Measurements from ENCODE around the gene TNK1. TPM values are rescaled to one million over a fixed set of nuclear protein-coding genes. Genes with fewer than 3 reads are reported as not detected.

TNK1 gene
- total and polyA plus RNA-seq, 2 donors (not counting 3 experiments of a cell fraction or from before 2014, with no cell fraction given) = 0.22 to 0.58 TPM

GRCh38 chr17:7352910-7353635 is 27.8 kb upstream of the TNK1 start:
- Histone ChIP-seq H3K9me3 (replicated peaks; ENCODE audit: control insufficient read depth, insufficient read depth, low read length) (no peaks in the 10 kb centered on the region), H3K27ac (ENCODE audit: insufficient read depth, low read depth, low read length) (no peak overlapping the region), H4K20me1 (replicated peaks; ENCODE audit: control insufficient read depth, extremely low read depth, insufficient read depth, low read length) (no peaks in the 10 kb centered on the region), H3K36me3 (ENCODE audit: control insufficient read depth in 2 of 2, extremely low read depth in 1 of 2, insufficient read depth in 2 of 2, low read length in 2 of 2) (no peaks in the 10 kb centered on the region), H3K4me1 (ENCODE audit: control insufficient read depth, extremely low read depth, insufficient read depth, low read length) (peaks cover 17% of the 10 kb centered on the region), H3K27me3 (ENCODE audit: control insufficient read depth in 2 of 2, insufficient read depth in 2 of 2, low read length in 2 of 2) (no peaks in the 10 kb centered on the region), H3K9me1 (replicated peaks; ENCODE audit: control insufficient read depth, extremely low read depth, insufficient read depth, low read length) (no peaks in the 10 kb centered on the region), H3K4me3 (replicated peaks in 1 of 3; ENCODE audit: insufficient read depth in 1 of 3, low read depth in 1 of 3, low read length in 3 of 3) (no peak overlapping the region), H3K4me2 (ENCODE audit: insufficient read depth, low read length) (no peak overlapping the region), H3K9ac (replicated peaks; ENCODE audit: extremely low read depth, insufficient read depth, low read length) (no peak overlapping the region), H2AFZ (ENCODE audit: low read depth, low read length) (no peak overlapping the region), H3K79me2 (ENCODE audit: control insufficient read depth, insufficient read depth, low read length) (no peaks in the 10 kb centered on the region)
- POLR2A ChIA-PET = no interaction called here
- DNase-seq (ENCODE audit: low read depth, low spot score) = no peak
- dilution Hi-C loops (cut with MboI; ENCODE audit: extremely low pct_ligation_motif_present, low sequenced_read_pairs) (no loop called here), intact Hi-C loops (cut with micrococcal nuclease) (loop anchor here (1.0 to 5.0 kb wide), 2 partner anchors 82 to 334 kb away; partner anchors contain the start of genes TMEM102, TP53 and WRAP53)
- FAIRE-seq = no peak
- TF ChIP-seq, protein P1, sequence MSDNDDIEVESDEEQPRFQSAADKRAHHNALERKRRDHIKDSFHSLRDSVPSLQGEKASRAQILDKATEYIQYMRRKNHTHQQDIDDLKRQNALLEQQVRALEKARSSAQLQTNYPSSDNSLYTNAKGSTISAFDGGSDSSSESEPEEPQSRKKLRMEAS (IDR thresholded peaks at IDR 0.05; ENCODE audit: insufficient read depth, insufficient read length) = no peak
- no peak for TF ChIP-seq EZH2 (IDR thresholded peaks at IDR 0.05; ENCODE audit: borderline replicate concordance, low read depth, low read length, severe bottlenecking)
- CTCF ChIA-PET = interaction anchor here (1.6 to 4.0 kb wide), 5 partner anchors 9 to 236 kb away, joined by 3 to 70 read pairs (median 8); partner anchors contain the start of genes NEURL4, SOX15 and TMEM102
- BruUV-seq (replicated peaks) = no TSS peak

GRCh38 chr17:7354262-7354843 is 26.5 kb upstream of the TNK1 start:
- no peaks in the 10 kb centered on the region for H3K27me3 ChIP-seq (ENCODE audit: control insufficient read depth in 2 of 2, insufficient read depth in 2 of 2, low read length in 2 of 2)
- no peak overlapping the region for H3K4me3 ChIP-seq (replicated peaks in 1 of 3; ENCODE audit: insufficient read depth in 1 of 3, low read depth in 1 of 3, low read length in 3 of 3)
- ChIA-PET POLR2A (no interaction called here), CTCF (interaction anchor here (1.6 to 4.0 kb wide), 7 partner anchors 8 to 235 kb away, joined by 3 to 70 read pairs (median 8); partner anchors contain the start of genes NEURL4, SOX15 and TMEM102)
- intact Hi-C loops (cut with micrococcal nuclease) (loop anchor here (5.0 kb wide), 1 partner anchor 333 kb away; the partner anchor contains the start of genes TP53 and WRAP53), dilution Hi-C loops (cut with MboI; ENCODE audit: extremely low pct_ligation_motif_present, low sequenced_read_pairs) (no loop called here)
- H3K36me3 ChIP-seq (ENCODE audit: control insufficient read depth in 2 of 2, extremely low read depth in 1 of 2, insufficient read depth in 2 of 2, low read length in 2 of 2) = no peaks in the 10 kb centered on the region
- no peak overlapping the region for H3K4me2 ChIP-seq (ENCODE audit: insufficient read depth, low read length)
- no peaks in the 10 kb centered on the region for H4K20me1 ChIP-seq (replicated peaks; ENCODE audit: control insufficient read depth, extremely low read depth, insufficient read depth, low read length)
- no peaks in the 10 kb centered on the region for H3K79me2 ChIP-seq (ENCODE audit: control insufficient read depth, insufficient read depth, low read length)
- H3K9me3 ChIP-seq (replicated peaks; ENCODE audit: control insufficient read depth, insufficient read depth, low read length) = no peaks in the 10 kb centered on the region
- no peak for DNase-seq (ENCODE audit: low read depth, low spot score)
- H3K4me1 ChIP-seq (ENCODE audit: control insufficient read depth, extremely low read depth, insufficient read depth, low read length) = peaks cover 17% of the 10 kb centered on the region
- no peak overlapping the region for H3K27ac ChIP-seq (ENCODE audit: insufficient read depth, low read depth, low read length)
- BruUV-seq (replicated peaks) = no TSS peak
- FAIRE-seq = no peak
- no peak for TF ChIP-seq EZH2 (IDR thresholded peaks at IDR 0.05; ENCODE audit: borderline replicate concordance, low read depth, low read length, severe bottlenecking)
- TF ChIP-seq, protein P1 (IDR thresholded peaks at IDR 0.05; ENCODE audit: insufficient read depth, insufficient read length) = no peak
- no peak for TF ChIP-seq JUN (IDR thresholded peaks at IDR 0.05; ENCODE audit: borderline replicate concordance, insufficient read depth, insufficient read length, low read depth)
- no peak for TF ChIP-seq CTCF (IDR thresholded peaks at IDR 0.05; ENCODE audit: extremely low read depth in 1 of 2, insufficient read depth in 1 of 2, low read depth in 1 of 2, low read length in 2 of 2)
- TF ChIP-seq MYC (IDR thresholded peaks at IDR 0.05; ENCODE audit: low read depth, low read length) = no peak
- TF ChIP-seq GATA2 (IDR thresholded peaks at IDR 0.05; ENCODE audit: insufficient read depth, insufficient read length, low read depth, low read length) = no peak
- TF ChIP-seq FOS (IDR thresholded peaks at IDR 0.05; ENCODE audit: borderline replicate concordance, insufficient read depth, low read length) = no peak
- TF ChIP-seq POLR2AphosphoS5 (IDR thresholded peaks at IDR 0.05; ENCODE audit: insufficient read depth, low read depth, low read length) = no peak
- TF ChIP-seq POLR2A (IDR thresholded peaks at IDR 0.05; ENCODE audit: low read depth, low read length) = no peak
- H2AFZ ChIP-seq (ENCODE audit: low read depth, low read length) = no peak overlapping the region
- no peak overlapping the region for H3K9ac ChIP-seq (replicated peaks; ENCODE audit: extremely low read depth, insufficient read depth, low read length)
- no peaks in the 10 kb centered on the region for H3K9me1 ChIP-seq (replicated peaks; ENCODE audit: control insufficient read depth, extremely low read depth, insufficient read depth, low read length)
